Loucy (cell line): ENCODE measurements around the gene STOX2.

Experiments used
- H2AFZ ChIP-seq: fragments of 200-600 bp; sonication (generic); 2 replicates; pipeline ENCODE4 v1.6.0; 2016; ENCODE audit warnings: antibody characterized with exemption, mild to moderate bottlenecking, low read length, moderate library complexity
- H3F3A ChIP-seq: fragments of 200-600 bp; 2 replicates; pipeline ENCODE4 v1.6.0; 2016; ENCODE audit warnings: antibody characterized with exemption, low read depth, mild to moderate bottlenecking
- H3K27me3 ChIP-seq: fragments of 200-600 bp; sonication (generic); 2 replicates; pipeline ENCODE4 v1.6.1; 2014; ENCODE audit warnings: low read length, mild to moderate bottlenecking; ENCODE audit not compliant: insufficient read depth, poor library complexity, severe bottlenecking
- H3K36me3 ChIP-seq: fragments of 200-600 bp; sonication (generic); 2 replicates; pipeline ENCODE4 v1.6.1; 2016; ENCODE audit warnings: low read length; ENCODE audit not compliant: insufficient read depth
- H3K4me1 ChIP-seq: fragments of 200-600 bp; sonication (generic); 2 replicates; pipeline ENCODE4 v1.5.1; 2014; ENCODE audit warnings: low read length, mild to moderate bottlenecking; ENCODE audit not compliant: insufficient read depth, poor library complexity, severe bottlenecking
- H3K4me2 ChIP-seq: fragments of 200-600 bp; sonication (generic); 2 replicates; pipeline ENCODE4 v1.6.0; 2014; ENCODE audit warnings: antibody characterized with exemption, low read length, low read depth, mild to moderate bottlenecking; ENCODE audit not compliant: poor library complexity, severe bottlenecking
- H3K4me3 ChIP-seq: fragments of 200-600 bp; sonication (generic); 2 replicates; pipeline ENCODE4 v1.5.1; 2014; ENCODE audit warnings: low read length, mild to moderate bottlenecking, mixed read lengths; ENCODE audit not compliant: poor library complexity, severe bottlenecking
- H3K79me2 ChIP-seq: fragments of 200-600 bp; sonication (generic); 2 replicates; pipeline ENCODE4 v1.6.1; 2014; ENCODE audit warnings: low read length; ENCODE audit not compliant: insufficient read depth
- H3K9ac ChIP-seq: fragments of 200-600 bp; sonication (generic); 2 replicates; pipeline ENCODE4 v1.6.0; 2014; ENCODE audit warnings: mild to moderate bottlenecking, low read depth, low read length, moderate library complexity; ENCODE audit not compliant: poor library complexity, severe bottlenecking
- H3K9me2 ChIP-seq: fragments of 200-600 bp; sonication (generic); replicated peaks from 2 replicates; pipeline ENCODE4 v1.6.1; 2016; ENCODE audit warnings: low read depth, low read length, mixed read lengths
- H3K9me3 ChIP-seq: fragments of 200-600 bp; sonication (generic); 2 replicates; pipeline ENCODE4 v1.6.1; 2014; ENCODE audit warnings: mild to moderate bottlenecking, antibody characterized with exemption, low read length, low read depth; ENCODE audit not compliant: insufficient read depth
- H4K20me1 ChIP-seq: fragments of 200-600 bp; sonication (generic); 2 replicates; pipeline ENCODE4 v1.6.0; 2014; ENCODE audit warnings: antibody characterized with exemption, low read length, mild to moderate bottlenecking; ENCODE audit not compliant: insufficient read depth, poor library complexity, severe bottlenecking
- EZH2phosphoT487 ChIP-seq: fragments of 200-600 bp; IDR thresholded peaks from 2 replicates; pipeline ENCODE4 v1.6.1; 2018; ENCODE audit warnings: antibody characterized with exemption, mild to moderate bottlenecking, moderate library complexity, borderline replicate concordance
- TF ChIP-seq, protein P1 (sequence below): fragments of 200-600 bp; sonication (generic); conservative IDR thresholded peaks from 2 replicates; pipeline ENCODE4 v1.5.1; 2014; ENCODE audit warnings: mild to moderate bottlenecking, antibody characterized with exemption, low read length

STOX2 gene

DNA sequence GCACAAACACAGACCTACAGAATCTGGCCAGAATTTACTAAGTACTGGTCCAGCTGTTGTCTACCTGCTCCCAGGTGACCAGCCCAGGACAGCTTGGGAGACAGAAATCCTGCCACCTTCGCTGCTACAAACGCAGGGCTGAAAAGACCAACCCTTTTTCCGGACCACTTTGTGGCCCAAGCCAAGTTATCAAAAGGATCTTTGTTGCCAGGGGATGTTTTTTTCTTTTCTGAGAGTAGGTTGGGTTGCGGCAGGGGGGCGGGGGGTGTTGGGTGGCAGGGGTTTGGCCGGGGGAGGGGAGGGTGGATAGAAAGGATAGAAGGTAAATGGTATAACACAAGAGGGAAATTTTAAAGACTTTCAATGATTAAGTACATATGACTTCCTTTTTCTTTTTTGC, 63.4 kb downstream of the STOX2 start:
- H3K4me2 ChIP-seq: no peak overlapping the region
- H3K4me1 ChIP-seq: no peaks in the 10 kb centered on the region
- no peak overlapping the region for H3K4me3 ChIP-seq
- no peaks in the 10 kb centered on the region for H3F3A ChIP-seq
- no peaks in the 10 kb centered on the region for H3K79me2 ChIP-seq
- H4K20me1 ChIP-seq: no peaks in the 10 kb centered on the region
- no peaks in the 10 kb centered on the region for H3K9me3 ChIP-seq
- no peaks in the 10 kb centered on the region for H3K9me2 ChIP-seq
- no peak overlapping the region for H2AFZ ChIP-seq
- H3K36me3 ChIP-seq: no peaks in the 10 kb centered on the region
- no peak for TF ChIP-seq EZH2phosphoT487
- TF ChIP-seq, protein P1, sequence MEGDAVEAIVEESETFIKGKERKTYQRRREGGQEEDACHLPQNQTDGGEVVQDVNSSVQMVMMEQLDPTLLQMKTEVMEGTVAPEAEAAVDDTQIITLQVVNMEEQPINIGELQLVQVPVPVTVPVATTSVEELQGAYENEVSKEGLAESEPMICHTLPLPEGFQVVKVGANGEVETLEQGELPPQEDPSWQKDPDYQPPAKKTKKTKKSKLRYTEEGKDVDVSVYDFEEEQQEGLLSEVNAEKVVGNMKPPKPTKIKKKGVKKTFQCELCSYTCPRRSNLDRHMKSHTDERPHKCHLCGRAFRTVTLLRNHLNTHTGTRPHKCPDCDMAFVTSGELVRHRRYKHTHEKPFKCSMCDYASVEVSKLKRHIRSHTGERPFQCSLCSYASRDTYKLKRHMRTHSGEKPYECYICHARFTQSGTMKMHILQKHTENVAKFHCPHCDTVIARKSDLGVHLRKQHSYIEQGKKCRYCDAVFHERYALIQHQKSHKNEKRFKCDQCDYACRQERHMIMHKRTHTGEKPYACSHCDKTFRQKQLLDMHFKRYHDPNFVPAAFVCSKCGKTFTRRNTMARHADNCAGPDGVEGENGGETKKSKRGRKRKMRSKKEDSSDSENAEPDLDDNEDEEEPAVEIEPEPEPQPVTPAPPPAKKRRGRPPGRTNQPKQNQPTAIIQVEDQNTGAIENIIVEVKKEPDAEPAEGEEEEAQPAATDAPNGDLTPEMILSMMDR: no peak
- H3K9ac ChIP-seq: no peak overlapping the region
- no peaks in the 10 kb centered on the region for H3K27me3 ChIP-seq

DNA sequence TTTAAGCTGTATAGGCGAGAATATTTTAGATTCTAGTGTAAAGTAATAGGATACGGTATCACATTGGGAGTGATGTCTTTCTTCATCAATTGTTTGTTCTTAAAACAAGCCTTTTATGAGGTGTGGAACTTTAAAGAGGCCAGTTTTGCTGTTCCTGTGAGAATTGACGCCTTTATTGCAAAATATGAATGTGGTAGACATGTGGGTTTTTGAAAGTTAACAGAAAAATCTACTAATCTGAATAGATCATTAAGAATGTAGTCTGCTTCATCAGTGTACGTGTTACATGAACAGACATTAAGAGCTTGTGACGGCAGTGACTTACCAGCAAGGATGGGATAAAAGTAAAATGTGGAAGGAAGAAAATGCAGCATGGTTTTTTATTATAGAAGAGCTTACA, 63.8 kb downstream of the STOX2 start:
- no peaks in the 10 kb centered on the region for H3K27me3 ChIP-seq
- no peaks in the 10 kb centered on the region for H3K9me2 ChIP-seq
- no peaks in the 10 kb centered on the region for H3K4me1 ChIP-seq
- no peaks in the 10 kb centered on the region for H3K36me3 ChIP-seq
- H3K9ac ChIP-seq: no peak overlapping the region
- H3F3A ChIP-seq: no peaks in the 10 kb centered on the region
- no peak overlapping the region for H2AFZ ChIP-seq
- H3K4me3 ChIP-seq: no peak overlapping the region
- no peak for TF ChIP-seq EZH2phosphoT487
- TF ChIP-seq, protein P1: no peak
- H3K9me3 ChIP-seq: no peaks in the 10 kb centered on the region
- H3K79me2 ChIP-seq: no peaks in the 10 kb centered on the region
- no peak overlapping the region for H3K4me2 ChIP-seq
- H4K20me1 ChIP-seq: no peaks in the 10 kb centered on the region

DNA sequence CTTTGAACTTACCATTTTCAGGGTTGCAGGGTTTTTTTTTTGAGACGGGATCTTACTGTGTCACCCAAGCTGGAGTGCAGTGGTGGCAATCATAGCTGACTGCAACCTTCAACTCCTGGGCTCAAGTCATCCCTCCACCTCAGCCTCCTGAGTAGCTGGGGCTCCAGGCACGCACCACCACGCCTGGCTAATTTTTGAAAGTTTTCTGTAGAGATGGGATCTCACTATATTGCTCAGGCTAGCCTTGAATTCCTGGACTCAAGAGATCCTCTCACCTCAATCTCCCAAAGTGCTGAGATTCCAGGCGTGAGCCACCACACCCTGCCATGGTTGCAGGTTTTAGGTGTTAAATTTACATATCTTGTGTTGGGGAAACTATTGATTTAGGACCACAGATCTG, 64.5 kb downstream of the STOX2 start:
- no peak overlapping the region for H2AFZ ChIP-seq
- TF ChIP-seq, protein P1: no peak
- no peak for TF ChIP-seq EZH2phosphoT487
- no peaks in the 10 kb centered on the region for H3K79me2 ChIP-seq
- H3F3A ChIP-seq: no peaks in the 10 kb centered on the region
- no peaks in the 10 kb centered on the region for H3K36me3 ChIP-seq
- no peak overlapping the region for H3K4me2 ChIP-seq
- no peaks in the 10 kb centered on the region for H3K4me1 ChIP-seq
- no peak overlapping the region for H3K9ac ChIP-seq
- no peaks in the 10 kb centered on the region for H4K20me1 ChIP-seq
- H3K9me3 ChIP-seq: no peaks in the 10 kb centered on the region; the same call in 1 of the 2 replicates
- H3K27me3 ChIP-seq: no peaks in the 10 kb centered on the region
- H3K4me3 ChIP-seq: no peak overlapping the region
- no peaks in the 10 kb centered on the region for H3K9me2 ChIP-seq
